Body of pancreas (tissue), 4 donors: Measurements from ENCODE around the gene DNAJB5.

Experiments
- CTCF ChIP-seq, 7 experiments: fragments of 450-650 bp in 4 of 7; fragments of 200-600 bp in 3 of 7; sonication (generic) in 3 of 7; IDR thresholded peaks; one replicate each; pipeline ENCODE4 v1.5.1; 2016 to 2019; ENCODE audit warnings: antibody characterized with exemption in 7 of 7
- POLR2A ChIP-seq, 3 donors: fragments of 450-650 bp; IDR thresholded peaks; one replicate each; pipeline ENCODE4 v1.6.1; 2016; ENCODE audit warnings: antibody characterized with exemption in 3 of 3, mild to moderate bottlenecking in 2 of 3

GRCh38 chr9:34956648-34957047 is 32.9 kb upstream of the DNAJB5 start:
- TF ChIP-seq CTCF (IDR thresholded peaks at IDR 0.05): no peak
- TF ChIP-seq POLR2A (IDR thresholded peaks at IDR 0.05): no peak
